Testis (tissue), 2 donors: Measurements from ENCODE around the gene KLHL2.

Source experiments
- CTCF ChIP-seq, 3 experiments: fragments of 450-650 bp in 2 of 3; fragments of 200-600 bp in 1 of 3; sonication (generic) in 1 of 3; IDR thresholded peaks; one replicate each; pipeline ENCODE4 v1.5.1; 2016 to 2019; ENCODE audit warnings: antibody characterized with exemption in 3 of 3, mild to moderate bottlenecking in 2 of 3, moderate library complexity in 1 of 3
- POLR2A ChIP-seq: fragments of 450-650 bp; IDR thresholded peaks from one replicate; pipeline ENCODE4 v1.6.1; 2017; ENCODE audit warnings: antibody characterized with exemption, mild to moderate bottlenecking, moderate library complexity

DNA sequence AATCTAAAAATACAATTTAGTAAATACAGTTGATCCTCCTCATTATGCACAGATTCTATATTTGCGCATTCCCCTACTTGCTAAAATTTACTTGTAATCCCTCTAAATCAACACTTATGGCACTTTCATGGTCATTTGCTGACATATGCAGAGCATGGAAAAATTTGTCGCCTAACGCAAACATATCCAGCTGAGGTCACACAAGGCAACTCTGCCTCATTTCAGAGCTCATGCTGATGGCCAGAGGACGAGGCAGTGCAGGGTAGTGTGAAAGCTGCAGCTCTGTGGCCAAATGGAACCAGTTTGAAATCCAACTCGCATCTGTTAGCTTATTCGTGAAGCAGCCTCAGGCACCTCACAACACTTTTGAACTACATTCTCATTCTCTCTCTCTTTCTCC is 39.7 kb upstream of the KLHL2 start:
- TF ChIP-seq CTCF (IDR thresholded peaks at IDR 0.05) (no peak), POLR2A (no peak)
